Epithelial cell of esophagus (primary cell): ENCODE results near the gene KRTAP29-1.
A peak's percentile ranks its signal among the peaks of the same experiment; 100 is the strongest.
"Not testable (repeated sequence)": the region's sequence is repeated elsewhere in the genome, so short reads cannot be mapped to it uniquely, and the experiment has no call there.

Experiments
- DNase-seq: peaks from one replicate; pipeline ENCODE4 v3.0.0; 2010; ENCODE audit warnings: low read depth
- H3K4me3 ChIP-seq: 2 replicates; pipeline ENCODE4 v1.5.1; 2011; ENCODE audit warnings: mild to moderate bottlenecking, low read length, control low read depth
- TF ChIP-seq, protein P1 (sequence below): IDR thresholded peaks from 2 replicates; pipeline ENCODE4 v1.5.1; 2011; ENCODE audit warnings: low read depth, mild to moderate bottlenecking, low read length, control low read depth, inconsistent platforms; ENCODE audit not compliant: insufficient read depth; ENCODE audit errors: missing control alignments

Gene KRTAP29-1, protein sequence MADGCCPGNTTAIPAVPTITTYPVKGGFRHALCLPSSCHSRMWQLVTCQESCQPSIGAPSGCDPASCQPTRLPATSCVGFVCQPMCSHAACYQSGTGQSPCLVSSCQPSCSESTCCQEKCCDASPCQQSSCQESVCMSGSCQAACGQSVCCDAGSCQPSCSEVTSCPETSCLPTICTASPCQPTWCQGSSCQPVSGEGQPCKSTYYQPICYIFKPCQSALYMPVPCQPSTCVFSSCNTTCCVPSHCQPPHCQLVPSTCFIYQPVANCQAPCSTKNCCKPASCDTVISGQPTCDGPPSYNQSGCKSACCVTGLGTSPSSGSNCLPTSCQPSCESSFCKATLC

DNA sequence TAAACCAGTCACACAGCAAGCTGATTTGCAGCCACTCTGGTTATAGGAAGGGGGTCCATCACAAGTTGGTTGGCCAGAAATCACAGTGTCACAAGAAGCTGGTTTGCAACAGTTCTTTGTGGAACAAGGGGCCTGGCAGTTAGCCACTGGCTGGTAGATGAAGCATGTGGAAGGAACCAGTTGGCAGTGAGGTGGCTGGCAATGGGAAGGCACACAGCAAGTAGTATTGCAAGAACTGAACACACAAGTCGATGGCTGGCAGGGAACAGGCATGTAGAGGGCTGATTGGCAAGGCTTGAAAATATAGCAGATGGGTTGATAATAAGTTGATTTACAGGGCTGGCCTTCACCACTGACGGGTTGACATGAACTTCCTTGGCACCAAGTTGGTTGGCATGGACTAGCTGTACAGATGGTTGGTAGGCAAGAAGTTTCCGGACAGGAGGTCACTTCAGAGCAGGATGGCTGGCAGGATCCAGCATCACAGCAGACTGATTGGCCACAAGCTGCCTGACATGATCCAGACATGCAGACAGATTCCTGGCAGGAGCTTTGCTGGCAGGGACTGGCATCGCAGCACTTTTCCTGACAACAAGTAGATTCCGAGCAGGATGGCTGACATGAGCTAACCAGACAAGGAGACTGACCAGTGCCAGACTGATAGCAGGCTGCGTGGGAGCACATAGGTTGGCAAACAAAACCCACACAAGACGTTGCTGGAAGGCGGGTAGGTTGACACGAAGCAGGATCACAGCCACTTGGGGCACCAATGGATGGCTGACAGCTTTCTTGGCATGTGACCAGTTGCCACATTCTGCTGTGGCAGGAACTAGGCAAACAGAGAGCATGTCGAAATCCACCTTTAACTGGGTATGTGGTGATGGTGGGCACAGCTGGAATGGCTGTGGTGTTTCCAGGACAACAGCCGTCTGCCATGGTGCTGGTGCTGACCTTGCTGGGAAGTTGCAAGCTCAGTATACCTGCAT, at the start of gene KRTAP29-1:
TSS of gene KRTAP29-1 (minus strand) at position 936 of the 986 bp plus-strand sequence. CDS start at position 936, 0 bp downstream.
- DNase-seq: peak; percentile 16
- TF ChIP-seq, protein P1, sequence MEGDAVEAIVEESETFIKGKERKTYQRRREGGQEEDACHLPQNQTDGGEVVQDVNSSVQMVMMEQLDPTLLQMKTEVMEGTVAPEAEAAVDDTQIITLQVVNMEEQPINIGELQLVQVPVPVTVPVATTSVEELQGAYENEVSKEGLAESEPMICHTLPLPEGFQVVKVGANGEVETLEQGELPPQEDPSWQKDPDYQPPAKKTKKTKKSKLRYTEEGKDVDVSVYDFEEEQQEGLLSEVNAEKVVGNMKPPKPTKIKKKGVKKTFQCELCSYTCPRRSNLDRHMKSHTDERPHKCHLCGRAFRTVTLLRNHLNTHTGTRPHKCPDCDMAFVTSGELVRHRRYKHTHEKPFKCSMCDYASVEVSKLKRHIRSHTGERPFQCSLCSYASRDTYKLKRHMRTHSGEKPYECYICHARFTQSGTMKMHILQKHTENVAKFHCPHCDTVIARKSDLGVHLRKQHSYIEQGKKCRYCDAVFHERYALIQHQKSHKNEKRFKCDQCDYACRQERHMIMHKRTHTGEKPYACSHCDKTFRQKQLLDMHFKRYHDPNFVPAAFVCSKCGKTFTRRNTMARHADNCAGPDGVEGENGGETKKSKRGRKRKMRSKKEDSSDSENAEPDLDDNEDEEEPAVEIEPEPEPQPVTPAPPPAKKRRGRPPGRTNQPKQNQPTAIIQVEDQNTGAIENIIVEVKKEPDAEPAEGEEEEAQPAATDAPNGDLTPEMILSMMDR: no peak
- no peak within 1 kb of the TSS for H3K4me3 ChIP-seq

DNA sequence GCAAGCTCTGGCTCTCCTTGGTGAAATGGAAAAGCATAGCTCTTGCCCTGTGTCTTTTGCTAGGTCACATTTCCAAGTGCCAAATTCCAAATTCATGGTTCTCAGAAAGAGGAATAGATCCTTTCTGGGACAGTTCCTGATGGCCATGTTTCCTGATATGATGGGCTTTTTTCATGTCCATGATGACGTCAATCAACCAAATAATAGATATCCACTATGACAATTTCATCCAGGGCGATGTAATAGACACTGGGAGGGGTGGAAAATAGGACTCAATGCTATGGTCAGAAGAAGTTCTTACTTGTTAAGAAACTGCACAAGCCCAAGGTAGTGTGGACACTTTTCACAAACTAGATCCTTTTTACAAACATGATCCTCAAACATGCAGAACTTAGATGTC, 48.5 kb upstream of the KRTAP29-1 start:
- TF ChIP-seq, protein P1: no peak
- H3K4me3 ChIP-seq: no peak overlapping the region
- DNase-seq: no peak

DNA sequence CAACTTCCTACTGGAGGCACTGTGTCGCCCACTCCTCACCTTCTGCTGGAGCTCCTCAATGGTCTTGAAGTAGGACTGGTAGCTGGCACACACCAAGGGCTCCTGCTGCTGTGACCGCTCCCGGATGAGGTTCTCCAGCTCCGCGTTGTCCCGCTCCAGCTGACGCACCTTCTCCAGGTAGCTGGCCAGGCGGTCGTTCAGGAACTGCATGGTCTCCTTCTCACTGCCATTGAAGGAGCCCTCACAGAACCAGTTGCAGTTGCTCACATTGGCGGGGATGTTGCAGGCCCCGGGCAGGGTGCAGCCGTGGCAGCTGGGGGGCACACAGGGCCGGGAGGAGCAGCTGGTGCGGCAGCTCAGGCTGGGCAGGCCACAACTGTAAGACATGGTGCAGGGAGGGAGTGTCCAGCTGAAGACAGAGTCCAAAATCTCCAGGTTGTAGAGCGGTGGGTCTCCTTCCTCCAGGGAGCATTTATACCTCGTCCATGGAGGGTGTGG, 47.8 kb upstream of the KRTAP29-1 start, which contains the start of gene KRT33A:
TSS of gene KRT33A (minus strand) at position 448 of the 498 bp plus-strand sequence. CDS start at position 387, 61 bp downstream.
- not testable (repeated sequence) for DNase-seq, H3K4me3 ChIP-seq

DNA sequence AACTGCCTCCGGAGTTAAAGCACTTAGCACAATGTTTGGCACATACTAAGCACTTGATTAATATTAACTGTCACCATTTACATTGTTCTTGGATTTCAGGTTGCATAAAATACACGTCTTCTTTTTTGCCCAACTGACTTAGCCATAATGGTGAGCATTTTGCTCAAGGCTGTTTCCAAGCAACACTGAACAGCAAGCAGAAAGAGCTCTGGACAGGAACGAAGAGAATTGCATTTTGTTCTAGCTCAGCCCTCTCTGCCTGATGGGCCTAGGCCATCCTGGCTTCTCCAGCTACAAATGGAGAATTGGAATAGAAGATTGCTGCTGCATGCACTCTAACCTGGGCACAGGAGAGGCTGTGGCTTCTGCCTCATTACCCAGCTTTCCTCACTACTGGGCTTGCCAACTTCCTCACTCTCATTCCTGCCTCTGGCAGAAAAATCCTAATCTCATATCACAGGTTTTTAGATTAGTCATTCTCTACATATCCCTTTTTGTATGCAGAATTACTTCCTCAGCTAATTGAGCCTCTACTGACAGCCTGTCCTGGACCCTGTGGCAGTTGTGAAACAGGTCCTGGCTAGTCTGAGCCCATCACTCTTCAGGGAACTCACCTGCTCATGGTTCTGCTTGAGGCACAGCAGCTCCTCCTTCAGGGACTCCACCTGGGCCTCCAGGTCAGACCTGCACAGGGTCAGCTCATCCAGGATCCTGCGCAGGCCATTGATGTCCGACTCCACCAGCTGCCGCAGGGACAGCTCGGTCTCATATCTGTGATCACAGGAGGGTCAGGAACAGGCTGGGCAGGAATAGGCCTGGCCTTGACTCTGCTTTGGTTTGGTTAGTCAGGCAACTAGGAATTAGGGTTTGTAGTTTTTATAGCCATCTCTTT, 45.5 kb upstream of the KRTAP29-1 start:
- TF ChIP-seq, protein P1: no peak
- H3K4me3 ChIP-seq: no peak overlapping the region
- DNase-seq: peak; percentile 93

DNA sequence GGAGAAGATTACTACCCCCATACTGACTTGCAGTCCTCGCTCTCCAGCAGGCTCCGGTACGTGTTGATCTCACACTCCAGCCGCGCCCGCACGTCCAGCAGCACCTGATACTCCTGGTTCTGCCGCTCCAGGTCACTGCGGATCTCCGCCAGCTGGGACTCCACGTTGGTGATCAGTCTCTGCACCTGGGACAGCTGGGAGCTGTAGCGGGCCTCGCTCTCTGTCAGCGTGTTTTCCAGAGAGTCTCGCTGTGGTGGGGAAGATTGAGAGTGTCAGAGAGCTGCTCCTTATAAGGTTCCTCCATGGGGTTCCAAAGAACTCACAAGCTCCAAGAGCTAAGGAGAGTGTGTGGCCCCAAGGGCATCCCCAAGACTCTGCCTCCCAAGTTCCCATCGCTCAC, 43.8 kb upstream of the KRTAP29-1 start:
- H3K4me3 ChIP-seq: not testable (repeated sequence)

DNA sequence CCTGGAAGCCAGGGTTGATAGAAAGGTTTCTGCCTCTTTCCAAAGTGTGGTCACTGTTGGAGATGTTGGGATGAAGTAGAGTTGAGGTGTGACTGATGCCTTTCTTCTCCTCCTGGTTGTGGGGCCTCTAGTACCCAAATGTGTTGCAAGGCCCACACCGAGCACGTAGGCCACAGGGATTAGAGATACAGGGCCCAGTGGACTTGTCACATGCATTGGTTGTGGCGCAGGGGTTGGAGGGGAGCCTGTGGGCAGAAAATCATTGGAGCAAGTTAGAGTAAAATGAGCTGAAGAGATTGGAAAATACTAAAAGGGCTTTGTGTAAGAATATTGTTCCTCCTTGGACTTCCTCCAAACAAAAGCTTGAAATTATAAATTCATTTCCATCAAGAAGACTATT, 43.3 kb upstream of the KRTAP29-1 start:
- H3K4me3 ChIP-seq: no peak overlapping the region
- no peak for DNase-seq
- TF ChIP-seq, protein P1: no peak

More for the DNA sequence above, 43.8 kb upstream of the KRTAP29-1 start:
- DNase-seq: not testable (repeated sequence)

DNA sequence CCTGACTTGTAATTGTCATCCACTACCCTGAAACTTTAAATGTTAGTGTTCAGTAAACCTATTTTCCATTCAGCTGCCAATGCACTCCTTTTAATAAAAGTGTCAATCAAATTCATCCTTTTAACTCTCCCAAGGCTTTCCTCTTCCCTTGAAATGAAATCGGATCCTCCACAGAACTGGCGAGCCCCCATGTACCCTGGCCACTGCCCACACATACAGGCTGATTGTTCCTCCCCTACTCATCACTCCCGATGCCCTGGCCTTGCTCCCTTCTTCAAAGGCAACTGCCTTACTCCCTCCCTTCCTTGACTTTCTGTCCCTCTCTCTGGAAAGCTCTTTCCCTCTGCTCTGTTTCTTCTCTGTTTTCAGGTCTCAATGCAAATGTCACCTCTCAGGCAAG, 40.4 kb upstream of the KRTAP29-1 start:
- no peak for DNase-seq
- H3K4me3 ChIP-seq: no peak overlapping the region
- TF ChIP-seq, protein P1: no peak
